Right lobe of liver (tissue), 6 donors: ENCODE data around the gene ATOX1. TPM values are rescaled to one million over a fixed set of nuclear protein-coding genes. Genes with fewer than 3 reads are reported as not detected.
A peak's percentile ranks its signal among the peaks of the same experiment; 100 is the strongest.

Source experiments
- ATAC-seq, 4 donors: fragments of 200-7000 bp; cut with Tn5 transposase; one replicate each; pipeline ENCODE4 v1.9.1; 2020; ENCODE audit warnings: mild to moderate bottlenecking in 4 of 4, moderate library complexity in 4 of 4
- DNase-seq, 3 donors: peaks; one replicate each; pipeline ENCODE4 v3.0.0-alpha.2; 2020
- H3K27ac ChIP-seq, 3 donors: fragments of 200-600 bp; one replicate each; pipeline ENCODE4 v1.8.0; 2022
- H3K27me3 ChIP-seq, 2 donors: fragments of 200-600 bp; one replicate each; pipeline ENCODE4 v1.8.0; 2022
- H3K36me3 ChIP-seq, 4 donors: fragments of 200-600 bp; sonication (generic) in 1 of 4; one replicate each; pipeline versions ENCODE4 v1.5.1 to v1.8.0; 2017 to 2022; ENCODE audit warnings: control low read depth in 1 of 4
- H3K4me1 ChIP-seq, 4 donors: fragments of 200-600 bp; sonication (generic) in 1 of 4; one replicate each; pipeline versions ENCODE4 v1.5.1 to v1.8.0; 2017 to 2022; ENCODE audit warnings: control low read depth in 1 of 4
- H3K4me3 ChIP-seq, 3 donors: fragments of 200-600 bp; one replicate each; pipeline ENCODE4 v1.8.0; 2022
- H3K9me3 ChIP-seq, 4 donors: fragments of 200-600 bp; sonication (generic) in 1 of 4; one replicate each; pipeline versions ENCODE4 v1.5.1 to v1.8.0; 2017 to 2022; ENCODE audit warnings: control low read depth in 1 of 4
- POLR2A ChIP-seq: fragments of 450-650 bp; IDR thresholded peaks from one replicate; pipeline ENCODE4 v1.6.1; 2017; ENCODE audit warnings: antibody characterized with exemption, mild to moderate bottlenecking
- whole genome bisulfite sequencing: methylation state at CpG from one replicate; pipeline ENCODE4 v1.1.6; 2018; ENCODE audit warnings: low coverage, low lambda C conversion rate; ENCODE audit not compliant: insufficient coverage; ENCODE audit errors: missing lambda C conversion rate; 5-methylcytosine and 5-hydroxymethylcytosine counted together
- intact Hi-C, 2 donors: fragments of 100-400 bp; cut with DNase I; formaldehyde crosslinking; loops; one replicate each; pipeline versions ENCODE4 v1.11.2 to v1.14.1; 2022
- total RNA-seq, 6 experiments: library from RNA; depleted of rRNA in 2 of 6; stranded (reverse); fragments of >200 nt in 2 of 6; fragmentation: NEBNext Ultra II Directional in 3 of 6; extraction: Animal tissue kit (Norgen Biotek cat#: 25700) in 3 of 6; gene quantifications; one replicate each; pipeline versions ENCODE4 v1.1.0 to v1.2.4, GENCODE V29; 2016 to 2023
- TF ChIP-seq, protein P1 (sequence below), 4 donors: fragments of 200-600 bp in 3 of 4; fragments of 450-650 bp in 1 of 4; IDR thresholded peaks; one replicate each; pipeline versions ENCODE4 v1.5.1 to v1.8.0; 2016 to 2022; ENCODE audit warnings: antibody characterized with exemption in 4 of 4, mild to moderate bottlenecking in 2 of 4
- donor health status: DM: no; HTN: yes; CAD: no.
- donor health status: DM: no; HTN: no; CAD: no.
- donor health status: DM: no; HTN: no; CAD: no.
- donor health status: DM: no; HTN: yes; CAD: no.
- donor health status: DM: no; HTN: yes; CAD: no.

The ATOX1 gene
- total RNA-seq, 6 experiments from 2014 or later, result 83.1 to 177 (median 96.7) TPM

DNA sequence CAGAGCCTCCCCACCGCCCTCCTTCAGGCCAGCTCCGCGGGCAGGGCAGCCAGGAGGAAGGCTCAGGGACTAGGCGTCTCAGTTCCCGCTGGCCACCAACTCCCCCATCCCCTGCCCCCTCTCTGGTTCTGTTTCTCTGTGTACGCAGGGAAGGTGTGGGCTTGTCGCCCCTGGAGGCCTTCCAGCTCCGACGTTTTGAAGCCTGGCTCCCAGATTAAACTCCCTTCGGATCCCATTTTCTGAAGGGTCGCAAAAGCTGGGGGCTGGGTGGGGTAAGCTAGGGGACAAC is 346 bp downstream of the ATOX1 start:
- DNase-seq (peak in 1 of 3 donors; percentile 43), ATAC-seq (peak; percentile 34 to 52 (median 42))
- intact Hi-C loops, result no loop called here
- Histone ChIP-seq H3K4me1 (peaks cover 0 to 47% (median 13%) of the 10 kb centered on the region in 4 donors), H3K27me3 (no peaks in the 10 kb centered on the region), H3K4me3 (peak overlapping the region; percentile 75 to 90 (median 82)), H3K9me3 (no peaks in the 10 kb centered on the region), H3K36me3 (no peaks in the 10 kb centered on the region), H3K27ac (peak overlapping the region; percentile 81 to 97 (median 84))
- no peak for TF ChIP-seq POLR2A
- TF ChIP-seq, protein P1, sequence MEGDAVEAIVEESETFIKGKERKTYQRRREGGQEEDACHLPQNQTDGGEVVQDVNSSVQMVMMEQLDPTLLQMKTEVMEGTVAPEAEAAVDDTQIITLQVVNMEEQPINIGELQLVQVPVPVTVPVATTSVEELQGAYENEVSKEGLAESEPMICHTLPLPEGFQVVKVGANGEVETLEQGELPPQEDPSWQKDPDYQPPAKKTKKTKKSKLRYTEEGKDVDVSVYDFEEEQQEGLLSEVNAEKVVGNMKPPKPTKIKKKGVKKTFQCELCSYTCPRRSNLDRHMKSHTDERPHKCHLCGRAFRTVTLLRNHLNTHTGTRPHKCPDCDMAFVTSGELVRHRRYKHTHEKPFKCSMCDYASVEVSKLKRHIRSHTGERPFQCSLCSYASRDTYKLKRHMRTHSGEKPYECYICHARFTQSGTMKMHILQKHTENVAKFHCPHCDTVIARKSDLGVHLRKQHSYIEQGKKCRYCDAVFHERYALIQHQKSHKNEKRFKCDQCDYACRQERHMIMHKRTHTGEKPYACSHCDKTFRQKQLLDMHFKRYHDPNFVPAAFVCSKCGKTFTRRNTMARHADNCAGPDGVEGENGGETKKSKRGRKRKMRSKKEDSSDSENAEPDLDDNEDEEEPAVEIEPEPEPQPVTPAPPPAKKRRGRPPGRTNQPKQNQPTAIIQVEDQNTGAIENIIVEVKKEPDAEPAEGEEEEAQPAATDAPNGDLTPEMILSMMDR (IDR thresholded peaks at IDR 0.05), result no peak
- WGBS, result 0% methylated on average over 3 of the region's 11 CpGs

DNA sequence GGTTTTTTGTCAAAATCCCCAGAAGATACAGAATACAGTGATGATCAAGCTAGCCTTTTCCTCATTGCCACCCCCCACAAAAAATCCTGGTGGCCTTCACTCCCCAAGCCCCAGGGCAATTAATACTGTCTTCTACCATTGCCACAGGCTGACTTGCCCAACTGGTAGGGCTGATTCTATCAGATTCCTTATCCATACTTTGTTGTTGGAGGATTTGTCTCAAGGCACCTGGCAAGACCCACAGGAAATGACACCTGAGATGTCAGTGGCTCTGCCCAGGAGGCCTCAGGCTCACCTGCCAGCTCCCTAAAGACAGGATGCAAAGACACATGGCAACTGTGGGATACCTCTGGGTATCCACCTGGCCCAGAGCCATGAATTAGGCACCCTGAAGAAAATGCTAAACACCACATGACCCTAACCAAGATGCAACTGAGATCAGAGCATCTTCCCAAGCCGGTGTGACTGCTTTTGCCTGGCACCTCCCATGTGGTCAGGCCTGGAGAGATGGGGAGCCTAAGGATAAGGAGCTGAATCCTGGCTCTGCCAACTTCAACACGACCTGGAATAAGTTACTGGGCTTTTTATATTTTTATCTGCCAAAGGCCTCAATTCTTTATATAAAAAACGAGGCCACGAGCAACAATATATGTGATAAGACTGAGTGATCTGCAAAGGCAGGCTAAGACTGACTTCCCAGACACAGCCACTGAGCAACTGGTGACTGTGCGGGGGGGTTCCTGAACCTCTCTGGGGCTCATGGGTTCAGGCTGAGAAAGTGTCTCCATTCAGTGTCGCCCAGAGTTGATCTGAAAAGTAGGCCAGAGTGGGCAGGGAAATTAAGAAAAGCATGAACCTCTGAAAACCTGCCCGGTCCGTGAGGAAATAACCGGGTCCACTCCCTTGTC is 944 bp downstream of the ATOX1 start:
- WGBS, result 11% methylated on average over 7 of the region's 9 CpGs
- Histone ChIP-seq H3K9me3 (no peaks in the 10 kb centered on the region), H3K27ac (peak overlapping the region; percentile 81 to 97 (median 84)), H3K4me1 (peaks cover 0 to 47% (median 13%) of the 10 kb centered on the region in 4 donors), H3K36me3 (no peaks in the 10 kb centered on the region), H3K4me3 (peak overlapping the region; percentile 75 to 90 (median 82)), H3K27me3 (no peaks in the 10 kb centered on the region)
- ATAC-seq, result peak in 3 of 4 donors; percentile 1 to 12 (median 3)
- TF ChIP-seq, protein P1 (IDR thresholded peaks at IDR 0.05), result no peak
- TF ChIP-seq POLR2A, result no peak
- intact Hi-C loops, result no loop called here
- DNase-seq, result no peak

DNA sequence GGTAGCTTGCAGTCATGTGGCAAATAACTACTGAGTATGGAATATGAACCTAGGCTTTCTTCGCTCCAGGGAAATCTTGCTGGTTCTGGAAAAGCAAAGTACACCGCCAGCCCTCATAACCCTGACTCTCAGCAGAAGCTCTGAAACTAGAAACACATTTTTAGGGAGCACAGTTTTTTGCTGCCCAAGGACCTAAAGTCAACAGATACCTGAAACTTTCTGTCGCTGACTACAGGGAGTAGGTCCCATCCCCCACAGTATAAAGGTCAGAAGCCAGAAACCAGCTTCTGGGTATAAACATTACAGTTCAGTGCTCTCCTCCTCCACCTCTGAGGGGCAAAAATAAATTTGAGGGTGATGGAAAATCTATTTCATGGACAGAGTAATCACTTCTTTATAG is 3.0 kb downstream of the ATOX1 start:
- H3K9me3 ChIP-seq, result no peaks in the 10 kb centered on the region
- ATAC-seq, result peak; percentile 64 to 73 (median 68)
- 38% methylated on average over 3 of the region's 3 CpGs for WGBS
- H3K27ac ChIP-seq, result peak overlapping the region; percentile 70 to 97 (median 84)
- peaks cover 0 to 56% (median 13%) of the 10 kb centered on the region in 4 donors for H3K4me1 ChIP-seq
- H3K36me3 ChIP-seq, result no peaks in the 10 kb centered on the region
- no peaks in the 10 kb centered on the region for H3K27me3 ChIP-seq
- peak overlapping the region in 2 of 3 donors; percentile 7 to 26 for H3K4me3 ChIP-seq
- intact Hi-C loops, result no loop called here
- peak in 1 of 3 donors; percentile 76 for DNase-seq
- TF ChIP-seq, protein P1 (IDR thresholded peaks at IDR 0.05), result no peak
- TF ChIP-seq POLR2A, result no peak

DNA sequence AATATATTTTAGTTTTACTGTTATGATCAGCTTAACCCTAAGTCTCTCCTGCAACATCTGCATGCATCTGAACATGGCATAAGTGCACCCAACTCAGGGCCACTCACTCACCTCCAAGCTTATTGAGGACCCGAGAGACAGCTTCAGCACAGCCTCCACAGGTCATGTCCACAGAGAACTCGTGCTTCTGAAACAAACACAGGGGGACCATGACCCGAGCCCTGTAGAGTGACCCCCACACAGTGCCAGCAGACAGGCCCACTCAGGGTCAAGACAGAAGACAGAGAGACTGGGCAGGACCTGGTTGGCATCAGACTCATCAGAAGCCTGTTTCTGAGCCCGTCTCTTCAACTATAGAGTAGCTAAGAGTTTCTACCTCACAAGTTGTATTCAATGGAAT is 6.8 kb downstream of the ATOX1 start:
- no peaks in the 10 kb centered on the region for H3K36me3 ChIP-seq
- intact Hi-C loops, result no loop called here
- no peak for DNase-seq
- H3K27me3 ChIP-seq, result no peaks in the 10 kb centered on the region
- no peak for TF ChIP-seq POLR2A
- TF ChIP-seq, protein P1 (IDR thresholded peaks at IDR 0.05), result no peak
- WGBS, result no CpG with 5 or more reads among the region's 4 CpGs
- peaks cover 0 to 50% (median 6%) of the 10 kb centered on the region in 4 donors for H3K4me1 ChIP-seq
- no peak for ATAC-seq
- H3K9me3 ChIP-seq, result no peaks in the 10 kb centered on the region
- no peak overlapping the region for H3K4me3 ChIP-seq
- H3K27ac ChIP-seq, result no peak overlapping the region
